Pancreas (tissue), 10 donors: ENCODE measurements around the gene FAM240B. TPM values are rescaled to one million over a fixed set of nuclear protein-coding genes. Genes with fewer than 3 reads are reported as not detected.

Source experiments
- ATAC-seq, 4 donors: fragments of 200-7000 bp; cut with Tn5 transposase; one replicate each; pipeline versions ENCODE4 v1.8.0 to v1.9.1; 2020; ENCODE audit warnings: mild to moderate bottlenecking in 4 of 4, moderate library complexity in 4 of 4
- DNase-seq, 6 donors: peaks; one replicate each; pipeline ENCODE4 v3.0.0-alpha.2; 2020
- FAIRE-seq: peaks from 2 replicates; lab custom pipeline; 2012; peaks lifted over from hg19 to GRCh38; lab: Jason Lieb, UNC
- H3K27ac ChIP-seq, 4 donors: fragments of 200-600 bp; sonication (generic); 1 replicate in 3 of 4; 2 replicates in 1 of 4; pipeline versions ENCODE4 v1.5.0 to v1.8.0; 2020
- H3K27me3 ChIP-seq, 4 donors: fragments of 200-600 bp; one replicate each; pipeline ENCODE4 v1.8.0; 2021
- H3K36me3 ChIP-seq, 3 donors: fragments of 200-600 bp; sonication (generic) in 1 of 3; one replicate each; pipeline versions ENCODE4 v1.5.0 to v1.8.0; 2020 to 2021
- H3K4me1 ChIP-seq, 3 donors: fragments of 200-600 bp; one replicate each; pipeline ENCODE4 v1.8.0; 2021
- H3K4me3 ChIP-seq, 4 donors: fragments of 200-600 bp; sonication (generic) in 2 of 4; one replicate each; pipeline versions ENCODE4 v1.5.0 to v1.8.0; 2020 to 2021
- H3K9me3 ChIP-seq, 4 donors: fragments of 200-600 bp; one replicate each; pipeline ENCODE4 v1.8.0; 2021
- CTCF ChIP-seq, 4 donors: fragments of 200-600 bp; sonication (generic) in 3 of 4; IDR thresholded peaks; one replicate each; pipeline versions ENCODE4 v1.5.0 to v1.8.0; 2021; ENCODE audit warnings: antibody characterized with exemption in 4 of 4
- whole genome bisulfite sequencing, 2 donors: extraction: QIAGEN DNeasy Blood & Tissue Kit; methylation state at CpG; one replicate each; pipeline ENCODE4 v1.1.7; 2013; 5-methylcytosine and 5-hydroxymethylcytosine counted together
- intact Hi-C, 3 donors: fragments of 100-400 bp; cut with DNase I; formaldehyde crosslinking; loops; one replicate each; pipeline versions ENCODE4 v1.11.1 to v1.14.2; 2022
- polyA plus RNA-seq, 2 donors: library from polyadenylated mRNA; stranded (reverse); fragments of 200-250 nt; gene quantifications; one replicate each; pipeline ENCODE4 v1.2.3, GENCODE V29; 2013
- total RNA-seq, 6 donors: library from RNA; stranded (reverse); fragmentation: NEBNext Ultra II Directional in 4 of 6; extraction: Animal tissue kit (Norgen Biotek cat#: 25700) in 4 of 6; gene quantifications; one replicate each; pipeline versions ENCODE4 v1.2.1 to v1.2.4, GENCODE V29; 2021 to 2023
- donor health status: healthy with polysubstance abuse.
- donor health status: DM: no; HTN: no; CAD: no; lungs with moderate emphysema.
- donor health status: DM: no; HTN: no; CAD: no.
- donor health status: control.
- donor health status: control.
- donor health status: Bipolar disorder and iron deficiency.
- donor health status: DM: yes; HTN: yes; CAD: no.
- donor health status: DM: no; HTN: no; CAD: no.
- donor health status: DM: no; HTN: no; CAD: no.
- donor health status: DM: yes; HTN: yes; CAD: no.

Gene FAM240B
- total and polyA plus RNA-seq, 8 donors = not detected

GRCh38 chr9:38707885-38708637, 11.9 kb downstream of the FAM240B start:
- no peak for TF ChIP-seq CTCF (IDR thresholded peaks at IDR 0.05)
- Histone ChIP-seq H3K9me3 (no peaks in the 10 kb centered on the region), H3K4me3 (no peak overlapping the region), H3K36me3 (no peaks in the 10 kb centered on the region), H3K4me1 (no peaks in the 10 kb centered on the region), H3K27me3 (no peaks in the 10 kb centered on the region), H3K27ac (no peak overlapping the region)
- FAIRE-seq (no peak), DNase-seq (no peak), ATAC-seq (peak in 1 of 4 donors; percentile 35)
- intact Hi-C loops = no loop called here
- 37 to 41% methylated on average over 10 of the region's 10 CpGs for WGBS, 2 donors

DNA sequence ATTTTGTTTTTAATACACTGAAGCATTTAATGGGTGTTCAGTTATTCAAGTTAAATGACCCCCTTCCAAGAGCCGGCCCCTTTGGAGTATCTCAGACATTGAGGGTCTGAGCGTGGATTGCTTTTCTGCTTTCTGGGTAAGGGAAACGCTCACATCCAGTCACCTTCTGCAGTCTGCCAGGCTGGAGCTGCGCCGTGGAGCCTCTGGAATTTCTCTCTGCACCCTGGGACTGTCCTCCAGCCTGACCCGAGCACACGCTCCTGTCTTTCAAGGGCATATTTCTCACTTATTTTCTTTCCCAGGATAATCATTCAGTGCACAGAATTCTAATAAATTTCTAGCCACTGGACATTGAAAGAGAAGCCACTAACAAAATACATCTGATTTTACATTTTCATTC, 13.4 kb downstream of the FAM240B start:
- H3K27ac ChIP-seq = no peak overlapping the region
- ATAC-seq (no peak), DNase-seq (no peak), FAIRE-seq (no peak)
- 33 to 39% methylated on average over 7 of the region's 7 CpGs for WGBS, 2 donors
- no peaks in the 10 kb centered on the region for H3K27me3 ChIP-seq
- no peak overlapping the region for H3K4me3 ChIP-seq
- TF ChIP-seq CTCF (IDR thresholded peaks at IDR 0.05) = no peak
- no peaks in the 10 kb centered on the region for H3K9me3 ChIP-seq
- H3K36me3 ChIP-seq = no peaks in the 10 kb centered on the region
- no peaks in the 10 kb centered on the region for H3K4me1 ChIP-seq
- intact Hi-C loops = no loop called here

DNA sequence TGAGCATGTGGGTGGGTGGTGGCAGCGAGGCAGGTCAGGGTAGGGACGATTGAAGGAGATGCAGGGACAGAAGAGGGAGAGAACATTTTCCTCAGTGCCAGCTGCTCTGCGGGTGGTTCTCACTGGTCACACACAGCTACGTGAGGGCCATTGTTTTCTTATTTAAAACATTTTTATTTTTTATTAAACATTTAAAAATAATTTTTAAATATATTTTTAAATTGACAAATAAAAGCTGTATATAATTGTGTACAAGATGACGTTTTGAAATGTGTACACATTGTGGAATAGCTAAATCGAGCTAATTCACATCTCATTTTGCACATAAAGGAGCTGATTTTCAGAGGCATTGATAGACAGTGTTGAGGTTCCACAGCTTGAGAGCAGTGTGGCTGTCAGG, 14.0 kb downstream of the FAM240B start:
- no peak for FAIRE-seq
- H3K4me3 ChIP-seq = no peak overlapping the region
- intact Hi-C loops = no loop called here
- no peaks in the 10 kb centered on the region for H3K9me3 ChIP-seq
- H3K27ac ChIP-seq = no peak overlapping the region
- H3K4me1 ChIP-seq = no peaks in the 10 kb centered on the region
- TF ChIP-seq CTCF (IDR thresholded peaks at IDR 0.05) = no peak
- H3K36me3 ChIP-seq = no peaks in the 10 kb centered on the region
- DNase-seq = no peak
- no peaks in the 10 kb centered on the region for H3K27me3 ChIP-seq
- ATAC-seq = no peak
- WGBS, 2 donors = 53 to 61% methylated on average over 6 of the region's 6 CpGs

GRCh38 chr9:38700695-38701094, 19.2 kb downstream of the FAM240B start:
- no peaks in the 10 kb centered on the region for H3K27me3 ChIP-seq
- 53 to 57% methylated on average over 1 of the region's 1 CpG for WGBS, 2 donors
- H3K27ac ChIP-seq = no peak overlapping the region
- TF ChIP-seq CTCF (IDR thresholded peaks at IDR 0.05) = no peak
- FAIRE-seq (no peak), ATAC-seq (peak in 2 of 4 donors; percentile 38 to 42), DNase-seq (no peak)
- no peaks in the 10 kb centered on the region for H3K9me3 ChIP-seq
- intact Hi-C loops = no loop called here
- H3K4me3 ChIP-seq = no peak overlapping the region
- H3K4me1 ChIP-seq = no peaks in the 10 kb centered on the region
- H3K36me3 ChIP-seq = no peaks in the 10 kb centered on the region

DNA sequence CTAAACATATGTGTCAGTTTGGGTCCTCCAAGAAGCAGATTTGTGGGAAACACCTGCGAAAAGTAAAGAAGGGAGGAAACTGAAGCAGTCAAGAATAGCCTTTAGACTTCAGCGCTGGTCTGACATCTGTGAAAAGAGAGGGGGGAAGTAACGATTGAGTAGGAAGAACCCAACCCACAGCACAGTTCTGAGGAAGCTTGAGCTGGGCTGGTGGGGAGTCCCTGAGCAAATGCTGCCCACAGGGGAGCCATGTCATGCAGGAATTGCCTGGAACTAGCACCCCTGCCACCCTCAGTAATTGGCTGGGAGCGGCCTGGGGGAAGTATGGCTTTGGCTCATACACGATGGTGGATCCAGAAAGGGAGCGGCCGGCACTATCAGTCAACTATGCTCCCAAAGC, 20.6 kb downstream of the FAM240B start:
- TF ChIP-seq CTCF (IDR thresholded peaks at IDR 0.05) = no peak
- H3K4me1 ChIP-seq = no peaks in the 10 kb centered on the region
- H3K4me3 ChIP-seq = no peak overlapping the region
- ATAC-seq (no peak), DNase-seq (no peak), FAIRE-seq (no peak)
- H3K27ac ChIP-seq = no peak overlapping the region
- no peaks in the 10 kb centered on the region for H3K27me3 ChIP-seq
- intact Hi-C loops = no loop called here
- H3K36me3 ChIP-seq = no peaks in the 10 kb centered on the region
- H3K9me3 ChIP-seq = no peaks in the 10 kb centered on the region
- WGBS, 2 donors = 79 to 89% methylated on average over 7 of the region's 7 CpGs
